K562 (cell line): ENCODE results near the gene HAT1. TPM values are rescaled to one million over a fixed set of nuclear protein-coding genes. Genes with fewer than 3 reads are reported as not detected.

ENCODE experiments used
- CBX3 ChIP-seq, 2 experiments: IDR thresholded peaks; 1 replicate in 1 of 2; 2 replicates in 1 of 2; pipeline ENCODE4 v1.6.1; 2012; ENCODE audit warnings: inconsistent platforms in 2 of 2, low read length in 2 of 2, borderline replicate concordance in 1 of 2, control low read depth in 1 of 2
- FOXK2 ChIP-seq, 2 experiments: fragments of 450-650 bp; IDR thresholded peaks in 1 of 2; conservative IDR thresholded peaks in 1 of 2; 2 replicates each; pipeline ENCODE4 v1.6.1; 2016; ENCODE audit warnings: low read depth in 2 of 2, mild to moderate bottlenecking in 1 of 2
- SOX6 ChIP-seq: fragments of 450-650 bp; IDR thresholded peaks from 2 replicates; pipeline ENCODE4 v1.6.1; 2014; ENCODE audit warnings: mild to moderate bottlenecking
- ZNF77 ChIP-seq: fragments of 250-450 bp; sonication (Bioruptor Pico); IDR thresholded peaks from 2 replicates; pipeline ENCODE4 v1.5.0; 2020
- polyA plus RNA-seq, 8 experiments: library from polyadenylated mRNA; depleted of rRNA in 4 of 8; stranded (reverse) in 5 of 8; unstranded in 3 of 8; fragments of >200 nt; fragmentation: Nextera tagmentation in 2 of 8; fragmentation: Illumina TruSeq in 1 of 8; extraction: Ambion mirVana in 2 of 8; extraction: Trizol in 1 of 8; gene quantifications; 2 replicates each; pipeline versions ENCODE4 v1.2.1 to v1.2.3, GENCODE V29; 2011 to 2014; ENCODE audit warnings: inconsistent platforms in 1 of 8, missing spikeins in 1 of 8
- total RNA-seq, 7 experiments: library from RNA; depleted of rRNA in 6 of 7; stranded (reverse); fragments of >200 nt in 6 of 7; fragmentation: Illumina TruSeq in 2 of 7; extraction: Trizol in 2 of 7; gene quantifications; 2 replicates each; pipeline versions ENCODE4 v1.2.1 to v1.2.3, GENCODE V29; 2011 to 2021; ENCODE audit warnings: low replicate concordance in 1 of 7
- TF ChIP-seq, protein P1 (sequence below): sonication (generic); formaldehyde crosslinking; IDR thresholded peaks from 2 replicates; pipeline ENCODE4 v1.4.0; 2020; ENCODE audit warnings: mild to moderate bottlenecking, missing genetic modification reagents
- TF ChIP-seq, protein P2 (sequence below): fragments of 450-650 bp; IDR thresholded peaks from 2 replicates; pipeline ENCODE4 v1.6.1; 2014; ENCODE audit warnings: low read depth, mild to moderate bottlenecking, moderate library complexity, borderline replicate concordance
- TF ChIP-seq, protein P3 (sequence below): fragments of 450-650 bp; IDR thresholded peaks from 2 replicates; pipeline ENCODE4 v1.6.1; 2016; ENCODE audit warnings: mild to moderate bottlenecking, moderate library complexity
- TF ChIP-seq, protein P4 (sequence below): fragments of 450-650 bp; IDR thresholded peaks from 2 replicates; pipeline ENCODE4 v1.6.1; 2016; ENCODE audit warnings: borderline replicate concordance

HAT1 gene
- total and polyA plus RNA-seq, 9 of the 15 experiments (the other 6 are each of a cell fraction or from before 2014, with no cell fraction given) = 125 to 384 (median 244) TPM

DNA sequence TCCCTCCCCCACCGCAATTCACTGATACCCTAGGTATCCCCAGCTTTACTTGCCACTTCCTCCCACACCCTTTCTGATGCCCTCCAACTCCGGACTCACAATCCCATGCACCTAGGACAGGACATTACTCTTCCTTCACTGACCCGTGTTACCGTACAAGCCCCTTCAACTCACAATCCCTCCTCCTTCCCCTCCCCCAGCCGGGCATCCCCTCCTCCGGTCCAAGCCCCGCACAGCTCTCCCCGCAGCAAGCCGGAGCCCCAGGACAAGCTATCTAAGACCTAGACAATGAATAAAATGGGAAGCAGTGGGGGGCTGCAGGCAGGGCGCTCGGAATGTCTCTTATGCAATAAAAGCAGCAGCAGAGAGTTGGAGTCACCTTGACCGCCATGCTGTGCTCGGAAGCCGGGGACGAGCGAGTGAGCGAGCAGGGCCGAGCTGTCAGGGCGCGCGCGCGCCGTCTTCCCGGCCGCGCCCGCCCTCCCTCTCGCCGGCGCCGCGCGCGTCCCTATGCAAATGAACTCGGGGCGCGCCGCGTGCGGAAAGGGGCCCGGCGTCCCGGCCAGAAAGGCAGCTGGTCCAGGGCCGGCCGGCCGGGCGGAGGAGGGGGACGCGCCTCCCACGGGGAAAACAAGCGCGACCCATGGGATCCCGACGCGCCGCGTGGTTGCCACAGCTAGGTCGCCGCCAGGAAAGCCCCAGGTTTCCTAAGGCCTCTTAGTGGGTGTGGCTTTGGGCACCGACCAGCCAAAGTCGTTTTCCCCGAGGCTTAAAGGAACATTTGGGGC is 28.2 kb upstream of the HAT1 start, which contains the start of gene SLC25A12 (continued):
- TF ChIP-seq, protein P1, sequence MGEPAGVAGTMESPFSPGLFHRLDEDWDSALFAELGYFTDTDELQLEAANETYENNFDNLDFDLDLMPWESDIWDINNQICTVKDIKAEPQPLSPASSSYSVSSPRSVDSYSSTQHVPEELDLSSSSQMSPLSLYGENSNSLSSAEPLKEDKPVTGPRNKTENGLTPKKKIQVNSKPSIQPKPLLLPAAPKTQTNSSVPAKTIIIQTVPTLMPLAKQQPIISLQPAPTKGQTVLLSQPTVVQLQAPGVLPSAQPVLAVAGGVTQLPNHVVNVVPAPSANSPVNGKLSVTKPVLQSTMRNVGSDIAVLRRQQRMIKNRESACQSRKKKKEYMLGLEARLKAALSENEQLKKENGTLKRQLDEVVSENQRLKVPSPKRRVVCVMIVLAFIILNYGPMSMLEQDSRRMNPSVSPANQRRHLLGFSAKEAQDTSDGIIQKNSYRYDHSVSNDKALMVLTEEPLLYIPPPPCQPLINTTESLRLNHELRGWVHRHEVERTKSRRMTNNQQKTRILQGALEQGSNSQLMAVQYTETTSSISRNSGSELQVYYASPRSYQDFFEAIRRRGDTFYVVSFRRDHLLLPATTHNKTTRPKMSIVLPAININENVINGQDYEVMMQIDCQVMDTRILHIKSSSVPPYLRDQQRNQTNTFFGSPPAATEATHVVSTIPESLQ = 0 out of 2 replicates have a peak, but pooled peaks have one; percentile 42
- peak in 1 of 2 experiments; percentile 48; a peak in 1 of 3 replicates for TF ChIP-seq CBX3 (IDR thresholded peaks at IDR 0.05; ENCODE audit: borderline replicate concordance in 1 of 2, low read length in 2 of 2)
- TF ChIP-seq SOX6 = peak; percentile 55
- TF ChIP-seq, protein P2, sequence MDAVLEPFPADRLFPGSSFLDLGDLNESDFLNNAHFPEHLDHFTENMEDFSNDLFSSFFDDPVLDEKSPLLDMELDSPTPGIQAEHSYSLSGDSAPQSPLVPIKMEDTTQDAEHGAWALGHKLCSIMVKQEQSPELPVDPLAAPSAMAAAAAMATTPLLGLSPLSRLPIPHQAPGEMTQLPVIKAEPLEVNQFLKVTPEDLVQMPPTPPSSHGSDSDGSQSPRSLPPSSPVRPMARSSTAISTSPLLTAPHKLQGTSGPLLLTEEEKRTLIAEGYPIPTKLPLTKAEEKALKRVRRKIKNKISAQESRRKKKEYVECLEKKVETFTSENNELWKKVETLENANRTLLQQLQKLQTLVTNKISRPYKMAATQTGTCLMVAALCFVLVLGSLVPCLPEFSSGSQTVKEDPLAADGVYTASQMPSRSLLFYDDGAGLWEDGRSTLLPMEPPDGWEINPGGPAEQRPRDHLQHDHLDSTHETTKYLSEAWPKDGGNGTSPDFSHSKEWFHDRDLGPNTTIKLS = peak; percentile 68; the same call in 1 of the 2 replicates
- TF ChIP-seq, protein P3, sequence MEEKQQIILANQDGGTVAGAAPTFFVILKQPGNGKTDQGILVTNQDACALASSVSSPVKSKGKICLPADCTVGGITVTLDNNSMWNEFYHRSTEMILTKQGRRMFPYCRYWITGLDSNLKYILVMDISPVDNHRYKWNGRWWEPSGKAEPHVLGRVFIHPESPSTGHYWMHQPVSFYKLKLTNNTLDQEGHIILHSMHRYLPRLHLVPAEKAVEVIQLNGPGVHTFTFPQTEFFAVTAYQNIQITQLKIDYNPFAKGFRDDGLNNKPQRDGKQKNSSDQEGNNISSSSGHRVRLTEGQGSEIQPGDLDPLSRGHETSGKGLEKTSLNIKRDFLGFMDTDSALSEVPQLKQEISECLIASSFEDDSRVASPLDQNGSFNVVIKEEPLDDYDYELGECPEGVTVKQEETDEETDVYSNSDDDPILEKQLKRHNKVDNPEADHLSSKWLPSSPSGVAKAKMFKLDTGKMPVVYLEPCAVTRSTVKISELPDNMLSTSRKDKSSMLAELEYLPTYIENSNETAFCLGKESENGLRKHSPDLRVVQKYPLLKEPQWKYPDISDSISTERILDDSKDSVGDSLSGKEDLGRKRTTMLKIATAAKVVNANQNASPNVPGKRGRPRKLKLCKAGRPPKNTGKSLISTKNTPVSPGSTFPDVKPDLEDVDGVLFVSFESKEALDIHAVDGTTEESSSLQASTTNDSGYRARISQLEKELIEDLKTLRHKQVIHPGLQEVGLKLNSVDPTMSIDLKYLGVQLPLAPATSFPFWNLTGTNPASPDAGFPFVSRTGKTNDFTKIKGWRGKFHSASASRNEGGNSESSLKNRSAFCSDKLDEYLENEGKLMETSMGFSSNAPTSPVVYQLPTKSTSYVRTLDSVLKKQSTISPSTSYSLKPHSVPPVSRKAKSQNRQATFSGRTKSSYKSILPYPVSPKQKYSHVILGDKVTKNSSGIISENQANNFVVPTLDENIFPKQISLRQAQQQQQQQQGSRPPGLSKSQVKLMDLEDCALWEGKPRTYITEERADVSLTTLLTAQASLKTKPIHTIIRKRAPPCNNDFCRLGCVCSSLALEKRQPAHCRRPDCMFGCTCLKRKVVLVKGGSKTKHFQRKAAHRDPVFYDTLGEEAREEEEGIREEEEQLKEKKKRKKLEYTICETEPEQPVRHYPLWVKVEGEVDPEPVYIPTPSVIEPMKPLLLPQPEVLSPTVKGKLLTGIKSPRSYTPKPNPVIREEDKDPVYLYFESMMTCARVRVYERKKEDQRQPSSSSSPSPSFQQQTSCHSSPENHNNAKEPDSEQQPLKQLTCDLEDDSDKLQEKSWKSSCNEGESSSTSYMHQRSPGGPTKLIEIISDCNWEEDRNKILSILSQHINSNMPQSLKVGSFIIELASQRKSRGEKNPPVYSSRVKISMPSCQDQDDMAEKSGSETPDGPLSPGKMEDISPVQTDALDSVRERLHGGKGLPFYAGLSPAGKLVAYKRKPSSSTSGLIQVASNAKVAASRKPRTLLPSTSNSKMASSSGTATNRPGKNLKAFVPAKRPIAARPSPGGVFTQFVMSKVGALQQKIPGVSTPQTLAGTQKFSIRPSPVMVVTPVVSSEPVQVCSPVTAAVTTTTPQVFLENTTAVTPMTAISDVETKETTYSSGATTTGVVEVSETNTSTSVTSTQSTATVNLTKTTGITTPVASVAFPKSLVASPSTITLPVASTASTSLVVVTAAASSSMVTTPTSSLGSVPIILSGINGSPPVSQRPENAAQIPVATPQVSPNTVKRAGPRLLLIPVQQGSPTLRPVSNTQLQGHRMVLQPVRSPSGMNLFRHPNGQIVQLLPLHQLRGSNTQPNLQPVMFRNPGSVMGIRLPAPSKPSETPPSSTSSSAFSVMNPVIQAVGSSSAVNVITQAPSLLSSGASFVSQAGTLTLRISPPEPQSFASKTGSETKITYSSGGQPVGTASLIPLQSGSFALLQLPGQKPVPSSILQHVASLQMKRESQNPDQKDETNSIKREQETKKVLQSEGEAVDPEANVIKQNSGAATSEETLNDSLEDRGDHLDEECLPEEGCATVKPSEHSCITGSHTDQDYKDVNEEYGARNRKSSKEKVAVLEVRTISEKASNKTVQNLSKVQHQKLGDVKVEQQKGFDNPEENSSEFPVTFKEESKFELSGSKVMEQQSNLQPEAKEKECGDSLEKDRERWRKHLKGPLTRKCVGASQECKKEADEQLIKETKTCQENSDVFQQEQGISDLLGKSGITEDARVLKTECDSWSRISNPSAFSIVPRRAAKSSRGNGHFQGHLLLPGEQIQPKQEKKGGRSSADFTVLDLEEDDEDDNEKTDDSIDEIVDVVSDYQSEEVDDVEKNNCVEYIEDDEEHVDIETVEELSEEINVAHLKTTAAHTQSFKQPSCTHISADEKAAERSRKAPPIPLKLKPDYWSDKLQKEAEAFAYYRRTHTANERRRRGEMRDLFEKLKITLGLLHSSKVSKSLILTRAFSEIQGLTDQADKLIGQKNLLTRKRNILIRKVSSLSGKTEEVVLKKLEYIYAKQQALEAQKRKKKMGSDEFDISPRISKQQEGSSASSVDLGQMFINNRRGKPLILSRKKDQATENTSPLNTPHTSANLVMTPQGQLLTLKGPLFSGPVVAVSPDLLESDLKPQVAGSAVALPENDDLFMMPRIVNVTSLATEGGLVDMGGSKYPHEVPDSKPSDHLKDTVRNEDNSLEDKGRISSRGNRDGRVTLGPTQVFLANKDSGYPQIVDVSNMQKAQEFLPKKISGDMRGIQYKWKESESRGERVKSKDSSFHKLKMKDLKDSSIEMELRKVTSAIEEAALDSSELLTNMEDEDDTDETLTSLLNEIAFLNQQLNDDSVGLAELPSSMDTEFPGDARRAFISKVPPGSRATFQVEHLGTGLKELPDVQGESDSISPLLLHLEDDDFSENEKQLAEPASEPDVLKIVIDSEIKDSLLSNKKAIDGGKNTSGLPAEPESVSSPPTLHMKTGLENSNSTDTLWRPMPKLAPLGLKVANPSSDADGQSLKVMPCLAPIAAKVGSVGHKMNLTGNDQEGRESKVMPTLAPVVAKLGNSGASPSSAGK = peak; percentile 78
- no peak for TF ChIP-seq ZNF77 (CRISPR knock-in tag)
- TF ChIP-seq, protein P4, sequence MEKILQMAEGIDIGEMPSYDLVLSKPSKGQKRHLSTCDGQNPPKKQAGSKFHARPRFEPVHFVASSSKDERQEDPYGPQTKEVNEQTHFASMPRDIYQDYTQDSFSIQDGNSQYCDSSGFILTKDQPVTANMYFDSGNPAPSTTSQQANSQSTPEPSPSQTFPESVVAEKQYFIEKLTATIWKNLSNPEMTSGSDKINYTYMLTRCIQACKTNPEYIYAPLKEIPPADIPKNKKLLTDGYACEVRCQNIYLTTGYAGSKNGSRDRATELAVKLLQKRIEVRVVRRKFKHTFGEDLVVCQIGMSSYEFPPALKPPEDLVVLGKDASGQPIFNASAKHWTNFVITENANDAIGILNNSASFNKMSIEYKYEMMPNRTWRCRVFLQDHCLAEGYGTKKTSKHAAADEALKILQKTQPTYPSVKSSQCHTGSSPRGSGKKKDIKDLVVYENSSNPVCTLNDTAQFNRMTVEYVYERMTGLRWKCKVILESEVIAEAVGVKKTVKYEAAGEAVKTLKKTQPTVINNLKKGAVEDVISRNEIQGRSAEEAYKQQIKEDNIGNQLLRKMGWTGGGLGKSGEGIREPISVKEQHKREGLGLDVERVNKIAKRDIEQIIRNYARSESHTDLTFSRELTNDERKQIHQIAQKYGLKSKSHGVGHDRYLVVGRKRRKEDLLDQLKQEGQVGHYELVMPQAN = peak; percentile 55; the same call in 1 of the 2 replicates
- TF ChIP-seq FOXK2 (conservative IDR thresholded peaks at IDR 0.05 in 1 of 2, IDR thresholded peaks at IDR 0.05 in 1 of 2; ENCODE audit: low read depth in 2 of 2) = peak in 1 of 2 experiments; percentile 10; a peak in 1 of 4 replicates
